ENCODE data around the gene RXRA. TPM values are rescaled to one million over a fixed set of nuclear protein-coding genes. Genes with fewer than 3 reads are reported as not detected.

RXRA gene
- total and polyA plus RNA-seq, 4 donors: 41.5 to 116 (median 74.1) TPM

DNA sequence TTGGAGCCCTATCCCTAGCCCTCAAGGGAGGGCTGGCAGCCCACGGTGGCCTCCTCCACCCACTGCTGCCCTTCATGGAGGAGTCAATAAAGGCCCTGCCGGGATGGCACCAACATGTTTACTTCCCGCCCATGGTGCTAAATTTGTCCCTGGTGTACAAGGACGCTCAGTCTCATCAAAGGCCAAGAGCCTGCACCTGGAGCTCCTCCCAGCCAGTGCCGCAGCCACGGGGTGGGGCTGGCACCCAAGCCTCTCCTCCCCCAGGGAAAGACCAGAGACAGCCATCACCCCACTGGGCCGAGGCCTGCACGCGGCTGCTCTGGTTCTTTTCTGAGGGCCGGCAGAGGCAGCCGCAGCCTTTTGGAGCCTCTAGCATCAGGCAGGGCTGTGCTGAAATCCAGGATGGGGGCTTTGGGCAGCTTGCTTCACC lies 34.8 kb upstream of the RXRA start:
- no peak overlapping the region for H3K4me3 ChIP-seq (ENCODE audit: low read depth in 1 of 3, low read length in 3 of 3)
- H3K9me3 ChIP-seq (ENCODE audit: control insufficient read depth in 4 of 4, low read length in 3 of 4): no peaks in the 10 kb centered on the region
- no peak overlapping the region for H3K9ac ChIP-seq (ENCODE audit: low read depth in 1 of 2, low read length in 2 of 2)
- peaks cover 3 to 19% (median 13%) of the 10 kb centered on the region in 4 donors for H3K4me1 ChIP-seq (ENCODE audit: control insufficient read depth in 4 of 4, insufficient read depth in 4 of 4, low read length in 3 of 4)
- no peaks in the 10 kb centered on the region for H3K36me3 ChIP-seq (ENCODE audit: control insufficient read depth in 4 of 4, insufficient read depth in 3 of 4, low read depth in 1 of 4, low read length in 3 of 4)
- DNase-seq (ENCODE audit: low spot score): no peak
- TF ChIP-seq TAF1 (conservative IDR thresholded peaks at IDR 0.05) (no peak), HNF4A (conservative IDR thresholded peaks at IDR 0.05) (peak; percentile 44 to 74), YY1 (IDR thresholded peaks at IDR 0.05) (peak; percentile 91), EGR1 (IDR thresholded peaks at IDR 0.05; ENCODE audit: low read depth in 2 of 2) (peak in 1 of 2 donors; percentile 42), RAD21 (IDR thresholded peaks at IDR 0.05) (peak; percentile 47 to 53), SP1 (IDR thresholded peaks at IDR 0.05) (peak; percentile 66), GABPA (IDR thresholded peaks at IDR 0.05 in 1 of 2, conservative IDR thresholded peaks at IDR 0.05 in 1 of 2) (no peak), RXRA (IDR thresholded peaks at IDR 0.05) (peak; percentile 60 to 86), FOXA2 (IDR thresholded peaks at IDR 0.05) (peak; percentile 81), JUND (IDR thresholded peaks at IDR 0.05) (no peak)
- TF ChIP-seq, protein P1, sequence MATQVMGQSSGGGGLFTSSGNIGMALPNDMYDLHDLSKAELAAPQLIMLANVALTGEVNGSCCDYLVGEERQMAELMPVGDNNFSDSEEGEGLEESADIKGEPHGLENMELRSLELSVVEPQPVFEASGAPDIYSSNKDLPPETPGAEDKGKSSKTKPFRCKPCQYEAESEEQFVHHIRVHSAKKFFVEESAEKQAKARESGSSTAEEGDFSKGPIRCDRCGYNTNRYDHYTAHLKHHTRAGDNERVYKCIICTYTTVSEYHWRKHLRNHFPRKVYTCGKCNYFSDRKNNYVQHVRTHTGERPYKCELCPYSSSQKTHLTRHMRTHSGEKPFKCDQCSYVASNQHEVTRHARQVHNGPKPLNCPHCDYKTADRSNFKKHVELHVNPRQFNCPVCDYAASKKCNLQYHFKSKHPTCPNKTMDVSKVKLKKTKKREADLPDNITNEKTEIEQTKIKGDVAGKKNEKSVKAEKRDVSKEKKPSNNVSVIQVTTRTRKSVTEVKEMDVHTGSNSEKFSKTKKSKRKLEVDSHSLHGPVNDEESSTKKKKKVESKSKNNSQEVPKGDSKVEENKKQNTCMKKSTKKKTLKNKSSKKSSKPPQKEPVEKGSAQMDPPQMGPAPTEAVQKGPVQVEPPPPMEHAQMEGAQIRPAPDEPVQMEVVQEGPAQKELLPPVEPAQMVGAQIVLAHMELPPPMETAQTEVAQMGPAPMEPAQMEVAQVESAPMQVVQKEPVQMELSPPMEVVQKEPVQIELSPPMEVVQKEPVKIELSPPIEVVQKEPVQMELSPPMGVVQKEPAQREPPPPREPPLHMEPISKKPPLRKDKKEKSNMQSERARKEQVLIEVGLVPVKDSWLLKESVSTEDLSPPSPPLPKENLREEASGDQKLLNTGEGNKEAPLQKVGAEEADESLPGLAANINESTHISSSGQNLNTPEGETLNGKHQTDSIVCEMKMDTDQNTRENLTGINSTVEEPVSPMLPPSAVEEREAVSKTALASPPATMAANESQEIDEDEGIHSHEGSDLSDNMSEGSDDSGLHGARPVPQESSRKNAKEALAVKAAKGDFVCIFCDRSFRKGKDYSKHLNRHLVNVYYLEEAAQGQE (IDR thresholded peaks at IDR 0.05): no peak
- H3K27ac ChIP-seq (ENCODE audit: low read depth in 1 of 2, low read length in 2 of 2): peak overlapping the region; percentile 2 to 39
- H3K27me3 ChIP-seq (ENCODE audit: control insufficient read depth in 4 of 4, insufficient read depth in 4 of 4, low read length in 3 of 4): no peaks in the 10 kb centered on the region
- WGBS: 60% methylated on average over 11 of the region's 11 CpGs

DNA sequence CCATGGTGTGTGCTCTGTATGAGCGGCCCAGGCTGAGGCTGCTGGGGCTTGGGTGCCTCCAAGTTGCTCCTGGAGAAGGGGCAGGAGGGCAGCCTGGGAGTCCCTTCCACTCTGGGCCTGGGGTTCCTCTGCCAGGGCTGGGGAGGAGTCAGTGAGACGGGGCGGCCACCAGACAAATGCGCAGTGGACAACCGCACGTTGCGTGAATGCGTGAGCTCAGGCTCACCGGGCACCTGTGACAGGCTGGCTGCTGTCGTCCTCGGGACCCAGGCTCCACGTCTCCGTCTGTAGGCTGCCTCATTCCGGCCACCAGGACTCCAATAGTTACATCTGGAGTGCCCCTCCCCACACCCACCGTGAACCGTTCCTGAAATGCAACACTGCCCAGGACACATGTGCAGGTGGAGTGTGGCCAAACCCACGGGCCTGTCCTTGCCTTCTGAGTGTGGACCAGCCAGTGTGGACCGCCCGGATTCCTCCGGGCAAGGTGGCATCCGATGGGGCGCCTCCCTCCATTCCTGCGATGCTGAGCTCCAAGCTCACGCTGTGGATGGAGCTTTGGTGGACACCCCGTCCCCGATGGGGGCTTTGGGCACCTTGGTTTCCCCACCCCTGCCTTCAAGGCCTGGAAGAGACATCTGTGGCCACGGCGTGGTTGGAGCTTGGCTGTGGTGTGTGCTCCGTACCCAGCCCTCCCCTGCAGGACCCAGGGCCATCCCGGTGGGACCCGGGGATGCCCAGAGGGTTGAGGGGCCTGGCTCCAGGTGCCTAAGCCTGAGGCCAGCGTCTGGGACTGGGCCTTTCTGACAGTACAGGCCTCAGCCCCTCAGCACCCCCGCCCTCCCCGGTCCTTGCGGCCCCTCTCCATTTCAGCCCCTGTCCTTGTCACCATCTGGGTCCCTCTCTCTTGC lies 34.0 kb upstream of the RXRA start:
- TF ChIP-seq YY1 (IDR thresholded peaks at IDR 0.05): no peak
- Histone ChIP-seq H3K4me3 (ENCODE audit: low read depth in 1 of 3, low read length in 3 of 3) (no peak overlapping the region), H3K27ac (ENCODE audit: low read depth in 1 of 2, low read length in 2 of 2) (no peak overlapping the region), H3K9ac (ENCODE audit: low read depth in 1 of 2, low read length in 2 of 2) (no peak overlapping the region), H3K27me3 (ENCODE audit: control insufficient read depth in 4 of 4, insufficient read depth in 4 of 4, low read length in 3 of 4) (no peaks in the 10 kb centered on the region), H3K36me3 (ENCODE audit: control insufficient read depth in 4 of 4, insufficient read depth in 3 of 4, low read depth in 1 of 4, low read length in 3 of 4) (no peaks in the 10 kb centered on the region), H3K4me1 (ENCODE audit: control insufficient read depth in 4 of 4, insufficient read depth in 4 of 4, low read length in 3 of 4) (peaks cover 3 to 13% (median 9%) of the 10 kb centered on the region in 4 donors), H3K9me3 (ENCODE audit: control insufficient read depth in 4 of 4, low read length in 3 of 4) (no peaks in the 10 kb centered on the region)
- 96% methylated on average over 35 of the region's 35 CpGs for WGBS
- DNase-seq (ENCODE audit: low spot score): no peak

DNA sequence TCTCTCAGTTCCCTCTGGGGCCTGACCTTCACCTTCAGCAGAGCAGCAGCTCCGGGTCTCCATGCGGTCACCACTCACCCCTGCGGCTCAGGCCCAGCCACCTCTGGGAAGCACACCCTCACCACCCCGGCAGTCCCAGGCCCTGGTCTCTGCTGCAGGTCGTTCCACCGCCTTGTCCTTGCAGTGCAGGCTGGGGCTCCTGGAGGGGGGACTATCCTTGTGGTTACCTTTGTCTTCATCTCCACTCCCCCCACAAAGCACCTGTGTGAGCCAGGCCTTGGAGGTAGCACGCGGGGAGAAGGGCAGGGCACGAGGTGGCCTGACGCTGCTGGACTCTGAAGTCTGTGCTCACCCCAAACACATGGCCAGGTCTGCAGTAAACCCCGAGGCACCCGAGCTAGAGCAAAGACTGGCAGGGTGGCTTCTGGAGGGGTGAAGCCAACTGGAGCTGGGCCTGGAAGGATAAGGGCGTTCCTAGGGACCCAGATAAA lies 33.2 kb upstream of the RXRA start:
- H3K4me1 ChIP-seq (ENCODE audit: control insufficient read depth in 4 of 4, insufficient read depth in 4 of 4, low read length in 3 of 4): peaks cover 3 to 13% (median 9%) of the 10 kb centered on the region in 4 donors
- DNase-seq (ENCODE audit: low spot score): no peak
- H3K4me3 ChIP-seq (ENCODE audit: low read depth in 1 of 3, low read length in 3 of 3): no peak overlapping the region
- no peak overlapping the region for H3K9ac ChIP-seq (ENCODE audit: low read depth in 1 of 2, low read length in 2 of 2)
- H3K27me3 ChIP-seq (ENCODE audit: control insufficient read depth in 4 of 4, insufficient read depth in 4 of 4, low read length in 3 of 4): no peaks in the 10 kb centered on the region
- TF ChIP-seq, protein P1 (IDR thresholded peaks at IDR 0.05): no peak
- TF ChIP-seq MAX (IDR thresholded peaks at IDR 0.05) (no peak), HNF4G (IDR thresholded peaks at IDR 0.05) (no peak), TAF1 (conservative IDR thresholded peaks at IDR 0.05) (no peak), JUND (IDR thresholded peaks at IDR 0.05) (no peak), FOXA1 (IDR thresholded peaks at IDR 0.05) (no peak), NR2F2 (IDR thresholded peaks at IDR 0.05) (no peak)
- WGBS: 90% methylated on average over 13 of the region's 13 CpGs
- H3K9me3 ChIP-seq (ENCODE audit: control insufficient read depth in 4 of 4, low read length in 3 of 4): no peaks in the 10 kb centered on the region
- no peaks in the 10 kb centered on the region for H3K36me3 ChIP-seq (ENCODE audit: control insufficient read depth in 4 of 4, insufficient read depth in 3 of 4, low read depth in 1 of 4, low read length in 3 of 4)
- no peak overlapping the region for H3K27ac ChIP-seq (ENCODE audit: low read depth in 1 of 2, low read length in 2 of 2)
